Measurements from ENCODE around the gene SLC22A23. TPM values are rescaled to one million over a fixed set of nuclear protein-coding genes. Genes with fewer than 3 reads are reported as not detected.

Gene SLC22A23
- total and polyA plus RNA-seq, 2 donors = 7.0 to 16.4 TPM

DNA sequence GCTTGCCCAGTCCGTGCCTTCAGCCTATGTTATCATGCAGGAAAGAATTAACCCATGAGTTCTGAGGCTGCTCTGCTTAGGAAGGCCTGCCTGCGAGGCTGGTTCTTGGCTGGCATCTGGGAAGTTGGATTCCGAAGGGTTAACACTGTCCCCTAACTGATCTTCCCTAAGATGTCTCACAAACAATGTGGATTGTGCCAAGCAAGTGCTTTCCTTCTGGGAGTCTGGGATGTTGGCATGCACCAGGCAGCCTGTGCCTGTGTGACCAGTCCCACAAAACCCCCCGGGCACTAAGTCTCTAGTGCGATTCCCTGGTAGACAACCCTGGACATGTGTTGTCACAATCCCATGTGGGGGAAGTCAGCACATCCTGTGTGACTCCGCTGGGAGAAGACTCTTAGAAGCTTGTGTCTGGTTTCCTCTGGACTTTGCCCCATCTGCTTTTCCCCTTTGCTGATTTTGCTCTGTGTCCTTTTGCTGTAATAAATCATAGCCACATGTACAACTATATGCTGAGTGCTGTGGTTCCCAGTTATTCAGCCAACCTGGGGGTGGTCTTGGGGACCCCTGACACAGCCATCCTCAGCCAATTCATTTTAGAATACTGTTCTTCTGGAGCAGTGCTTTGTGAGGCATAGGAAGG is 83.8 kb downstream of the SLC22A23 start:
- H3K4me3 ChIP-seq (ENCODE audit: low read length in 2 of 2) = no peak overlapping the region
- 91% methylated on average over 6 of the region's 6 CpGs for WGBS
- no peak overlapping the region for H3K27ac ChIP-seq (ENCODE audit: low read depth in 1 of 2, low read length in 1 of 2)
- H3K4me1 ChIP-seq (ENCODE audit: control insufficient read depth in 2 of 2, insufficient read depth in 2 of 2, low read length in 2 of 2) = peaks cover under 1 to 20% of the 10 kb centered on the region in 2 donors
- no peaks in the 10 kb centered on the region for H3K36me3 ChIP-seq (ENCODE audit: control insufficient read depth in 2 of 2, insufficient read depth in 2 of 2, low read length in 1 of 2)
- no peak for DNase-seq (ENCODE audit: low read depth in 6 of 9, low spot score in 9 of 9)
- H3K9me3 ChIP-seq (ENCODE audit: control insufficient read depth in 2 of 2, insufficient read depth in 1 of 2, low read length in 1 of 2) = peaks cover 0 to 2% of the 10 kb centered on the region in 2 donors
- peaks cover 0 to 3% of the 10 kb centered on the region in 2 donors for H3K27me3 ChIP-seq (ENCODE audit: control insufficient read depth in 2 of 2, insufficient read depth in 1 of 2, low read length in 1 of 2)

DNA sequence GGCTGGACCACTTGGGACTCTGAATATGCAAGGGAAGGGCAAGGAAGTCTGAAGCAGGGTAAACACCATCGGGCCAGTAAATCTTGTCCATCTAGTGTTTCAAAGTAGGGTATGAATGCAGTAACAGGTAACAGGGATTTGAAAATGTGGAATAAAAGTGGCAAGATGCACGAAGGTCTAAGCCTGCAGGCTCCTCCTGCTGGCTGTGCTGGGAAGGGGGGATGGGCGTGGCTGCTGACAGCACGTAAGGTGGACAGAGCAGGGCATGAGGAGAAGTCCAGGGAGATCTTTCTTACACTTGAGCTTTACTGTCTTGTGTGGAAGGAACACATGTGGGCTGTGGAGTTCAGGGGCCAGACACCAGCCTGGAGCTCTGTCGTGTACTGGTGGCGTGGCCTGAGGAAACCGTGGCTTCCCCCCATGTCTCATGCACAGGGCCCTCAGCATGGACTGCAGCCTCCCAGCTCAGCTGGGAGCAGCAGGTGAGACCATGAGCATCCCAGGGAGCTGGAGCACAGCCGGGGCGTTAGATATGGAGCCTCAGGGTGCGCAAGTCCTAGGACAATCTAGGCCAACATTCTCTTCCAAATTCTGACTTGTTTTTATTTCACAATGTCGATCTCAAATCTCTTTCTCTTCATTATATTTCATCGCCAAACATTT is 84.5 kb downstream of the SLC22A23 start:
- Histone ChIP-seq H3K9me3 (ENCODE audit: control insufficient read depth in 2 of 2, insufficient read depth in 1 of 2, low read length in 1 of 2) (peaks cover 0 to 2% of the 10 kb centered on the region in 2 donors), H3K36me3 (ENCODE audit: control insufficient read depth in 2 of 2, insufficient read depth in 2 of 2, low read length in 1 of 2) (no peaks in the 10 kb centered on the region), H3K4me3 (ENCODE audit: low read length in 2 of 2) (no peak overlapping the region), H3K27me3 (ENCODE audit: control insufficient read depth in 2 of 2, insufficient read depth in 1 of 2, low read length in 1 of 2) (no peaks in the 10 kb centered on the region), H3K27ac (ENCODE audit: low read depth in 1 of 2, low read length in 1 of 2) (no peak overlapping the region), H3K4me1 (ENCODE audit: control insufficient read depth in 2 of 2, insufficient read depth in 2 of 2, low read length in 2 of 2) (peaks cover 0 to 13% of the 10 kb centered on the region in 2 donors)
- DNase-seq (ENCODE audit: low read depth in 6 of 9, low spot score in 9 of 9) = no peak
- 96% methylated on average over 12 of the region's 12 CpGs for WGBS

DNA sequence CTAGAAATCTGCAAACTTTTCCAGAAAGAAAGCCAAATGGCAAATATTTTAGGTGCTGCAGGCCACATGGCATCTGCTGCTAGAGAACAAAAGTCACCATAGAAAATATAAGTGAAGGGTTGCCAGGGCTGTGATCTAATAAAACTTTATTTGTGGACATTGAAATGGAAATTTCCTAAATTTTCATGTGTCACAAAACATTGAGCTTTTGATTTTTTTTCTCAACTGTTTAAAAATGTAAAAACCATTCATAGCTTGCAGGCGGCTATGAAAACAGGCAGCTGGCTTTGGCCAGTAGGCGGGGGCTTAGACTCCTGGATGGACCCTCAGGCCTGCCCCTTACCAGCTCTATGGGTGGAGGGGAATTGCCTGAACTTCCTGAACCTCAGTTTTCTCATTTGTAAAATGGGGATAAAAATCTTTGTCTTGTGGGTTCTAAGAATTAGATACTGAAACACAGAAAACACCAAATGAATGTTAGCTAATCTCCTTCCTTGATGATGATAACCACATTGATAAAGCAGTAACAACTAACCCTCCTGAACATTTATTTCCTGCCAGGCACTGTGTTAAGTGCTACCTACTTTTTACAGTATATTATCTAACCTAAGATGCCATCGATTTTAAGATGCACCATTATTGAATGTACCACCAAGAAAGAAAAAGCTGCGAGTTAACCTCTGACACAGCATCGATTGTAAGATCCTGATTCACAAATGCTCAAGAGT is 85.5 kb downstream of the SLC22A23 start:
- DNase-seq (ENCODE audit: low read depth in 6 of 9, low spot score in 9 of 9) = no peak
- no peak overlapping the region for H3K27ac ChIP-seq (ENCODE audit: low read depth in 1 of 2, low read length in 1 of 2)
- H3K4me1 ChIP-seq (ENCODE audit: control insufficient read depth in 2 of 2, insufficient read depth in 2 of 2, low read length in 2 of 2) = peaks cover 0 to 11% of the 10 kb centered on the region in 2 donors

GRCh38 chr6:3370361-3371221 is 86.3 kb downstream of the SLC22A23 start:
- Histone ChIP-seq H3K27ac (ENCODE audit: low read depth in 1 of 2, low read length in 1 of 2) (no peak overlapping the region), H3K36me3 (ENCODE audit: control insufficient read depth in 2 of 2, insufficient read depth in 2 of 2, low read length in 1 of 2) (no peaks in the 10 kb centered on the region), H3K9me3 (ENCODE audit: control insufficient read depth in 2 of 2, insufficient read depth in 1 of 2, low read length in 1 of 2) (peaks cover 0 to 2% of the 10 kb centered on the region in 2 donors), H3K4me1 (ENCODE audit: control insufficient read depth in 2 of 2, insufficient read depth in 2 of 2, low read length in 2 of 2) (peaks cover 0 to 11% of the 10 kb centered on the region in 2 donors), H3K4me3 (ENCODE audit: low read length in 2 of 2) (no peak overlapping the region), H3K27me3 (ENCODE audit: control insufficient read depth in 2 of 2, insufficient read depth in 1 of 2, low read length in 1 of 2) (no peaks in the 10 kb centered on the region)
- peak in 1 of 9 donors; percentile 45 for DNase-seq (ENCODE audit: low read depth in 6 of 9, low spot score in 9 of 9)
- 65% methylated on average over 15 of the region's 15 CpGs for WGBS

More for the DNA sequence above, 85.5 kb downstream of the SLC22A23 start:
- H3K27me3 ChIP-seq (ENCODE audit: control insufficient read depth in 2 of 2, insufficient read depth in 1 of 2, low read length in 1 of 2) = no peaks in the 10 kb centered on the region
- no peaks in the 10 kb centered on the region for H3K36me3 ChIP-seq (ENCODE audit: control insufficient read depth in 2 of 2, insufficient read depth in 2 of 2, low read length in 1 of 2)
- H3K4me3 ChIP-seq (ENCODE audit: low read length in 2 of 2) = no peak overlapping the region
- H3K9me3 ChIP-seq (ENCODE audit: control insufficient read depth in 2 of 2, insufficient read depth in 1 of 2, low read length in 1 of 2) = peaks cover 0 to 2% of the 10 kb centered on the region in 2 donors
- 98% methylated on average over 5 of the region's 5 CpGs for whole genome bisulfite sequencing

DNA sequence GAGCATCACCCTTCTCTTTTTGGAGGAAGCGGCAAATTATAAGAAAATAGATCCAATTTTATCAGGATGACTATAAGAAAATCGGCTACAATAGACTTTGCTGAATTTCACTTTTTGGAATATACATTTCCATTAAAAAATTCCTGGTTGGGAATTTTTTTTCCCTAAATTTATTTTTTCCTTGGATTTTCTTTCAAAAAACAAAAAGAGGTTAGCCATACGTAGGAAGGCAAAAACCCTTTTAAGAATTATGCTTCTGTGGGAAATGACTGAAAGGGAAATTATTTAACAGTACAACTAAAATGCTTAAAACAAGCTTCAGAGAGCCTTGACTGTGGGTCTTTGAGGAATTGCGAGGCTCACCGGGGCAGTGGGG is 86.9 kb downstream of the SLC22A23 start:
- Histone ChIP-seq H3K9me3 (ENCODE audit: control insufficient read depth in 2 of 2, insufficient read depth in 1 of 2, low read length in 1 of 2) (peaks cover 0 to 2% of the 10 kb centered on the region in 2 donors), H3K36me3 (ENCODE audit: control insufficient read depth in 2 of 2, insufficient read depth in 2 of 2, low read length in 1 of 2) (no peaks in the 10 kb centered on the region), H3K27ac (ENCODE audit: low read depth in 1 of 2, low read length in 1 of 2) (no peak overlapping the region), H3K4me1 (ENCODE audit: control insufficient read depth in 2 of 2, insufficient read depth in 2 of 2, low read length in 2 of 2) (peaks cover 0 to 11% of the 10 kb centered on the region in 2 donors), H3K4me3 (ENCODE audit: low read length in 2 of 2) (no peak overlapping the region), H3K27me3 (ENCODE audit: control insufficient read depth in 2 of 2, insufficient read depth in 1 of 2, low read length in 1 of 2) (no peaks in the 10 kb centered on the region)
- 95% methylated on average over 5 of the region's 5 CpGs for WGBS
- no peak for DNase-seq (ENCODE audit: low read depth in 6 of 9, low spot score in 9 of 9)

DNA sequence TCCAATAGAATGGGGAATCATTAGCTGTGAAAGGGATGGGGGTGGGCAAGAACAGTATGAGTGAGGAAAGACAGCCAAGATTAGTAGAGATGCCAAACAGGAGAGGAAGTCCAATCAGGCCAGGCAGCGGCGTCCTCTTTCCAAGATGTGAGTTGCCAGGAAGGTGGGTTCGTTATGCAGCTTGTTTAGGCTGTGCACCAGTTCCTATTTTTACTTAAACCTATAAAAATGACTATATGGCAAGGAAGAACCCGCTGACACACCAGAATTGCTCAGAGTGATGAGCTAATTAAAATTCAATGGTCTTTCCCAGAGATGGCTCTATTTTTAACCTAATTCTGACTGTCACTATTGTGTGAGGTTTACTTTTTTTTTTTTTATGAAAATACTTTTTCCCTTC is 88.2 kb downstream of the SLC22A23 start:
- H3K4me1 ChIP-seq (ENCODE audit: control insufficient read depth in 2 of 2, insufficient read depth in 2 of 2, low read length in 2 of 2) = peaks cover 0 to 11% of the 10 kb centered on the region in 2 donors
- H3K27me3 ChIP-seq (ENCODE audit: control insufficient read depth in 2 of 2, insufficient read depth in 1 of 2, low read length in 1 of 2) = no peaks in the 10 kb centered on the region
- H3K4me3 ChIP-seq (ENCODE audit: low read length in 2 of 2) = no peak overlapping the region
- peaks cover 0 to 2% of the 10 kb centered on the region in 2 donors for H3K9me3 ChIP-seq (ENCODE audit: control insufficient read depth in 2 of 2, insufficient read depth in 1 of 2, low read length in 1 of 2)
- no peaks in the 10 kb centered on the region for H3K36me3 ChIP-seq (ENCODE audit: control insufficient read depth in 2 of 2, insufficient read depth in 2 of 2, low read length in 1 of 2)
- H3K27ac ChIP-seq (ENCODE audit: low read depth in 1 of 2, low read length in 1 of 2) = no peak overlapping the region
- no peak for DNase-seq (ENCODE audit: low read depth in 6 of 9, low spot score in 9 of 9)
- 57% methylated on average over 4 of the region's 4 CpGs for WGBS

DNA sequence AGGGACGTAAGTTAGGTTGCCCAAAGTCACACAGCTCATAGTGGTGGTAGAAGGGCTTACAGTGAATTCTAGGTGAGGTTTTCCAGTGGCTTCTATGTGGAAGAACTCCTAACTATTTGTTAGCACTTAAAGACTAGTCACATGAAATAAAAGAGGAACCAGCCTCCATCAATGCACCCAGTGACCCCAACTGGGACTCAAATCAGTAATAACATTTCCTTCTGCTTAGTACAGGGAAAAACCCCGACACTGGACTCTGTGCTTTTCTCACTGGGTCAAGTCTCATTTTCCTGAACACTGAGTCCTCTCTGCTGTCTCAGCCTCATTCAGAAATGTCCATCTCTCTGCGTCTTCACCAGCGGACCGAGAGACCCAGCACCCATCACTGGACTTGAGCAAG is 89.2 kb downstream of the SLC22A23 start:
- Histone ChIP-seq H3K4me3 (ENCODE audit: low read length in 2 of 2) (no peak overlapping the region), H3K27ac (ENCODE audit: low read depth in 1 of 2, low read length in 1 of 2) (no peak overlapping the region), H3K27me3 (ENCODE audit: control insufficient read depth in 2 of 2, insufficient read depth in 1 of 2, low read length in 1 of 2) (no peaks in the 10 kb centered on the region), H3K36me3 (ENCODE audit: control insufficient read depth in 2 of 2, insufficient read depth in 2 of 2, low read length in 1 of 2) (no peaks in the 10 kb centered on the region), H3K4me1 (ENCODE audit: control insufficient read depth in 2 of 2, insufficient read depth in 2 of 2, low read length in 2 of 2) (peaks cover 0 to 11% of the 10 kb centered on the region in 2 donors), H3K9me3 (ENCODE audit: control insufficient read depth in 2 of 2, insufficient read depth in 1 of 2, low read length in 1 of 2) (peaks cover 0 to 2% of the 10 kb centered on the region in 2 donors)
- no peak for DNase-seq (ENCODE audit: low read depth in 6 of 9, low spot score in 9 of 9)
- WGBS = 81% methylated on average over 5 of the region's 5 CpGs

DNA sequence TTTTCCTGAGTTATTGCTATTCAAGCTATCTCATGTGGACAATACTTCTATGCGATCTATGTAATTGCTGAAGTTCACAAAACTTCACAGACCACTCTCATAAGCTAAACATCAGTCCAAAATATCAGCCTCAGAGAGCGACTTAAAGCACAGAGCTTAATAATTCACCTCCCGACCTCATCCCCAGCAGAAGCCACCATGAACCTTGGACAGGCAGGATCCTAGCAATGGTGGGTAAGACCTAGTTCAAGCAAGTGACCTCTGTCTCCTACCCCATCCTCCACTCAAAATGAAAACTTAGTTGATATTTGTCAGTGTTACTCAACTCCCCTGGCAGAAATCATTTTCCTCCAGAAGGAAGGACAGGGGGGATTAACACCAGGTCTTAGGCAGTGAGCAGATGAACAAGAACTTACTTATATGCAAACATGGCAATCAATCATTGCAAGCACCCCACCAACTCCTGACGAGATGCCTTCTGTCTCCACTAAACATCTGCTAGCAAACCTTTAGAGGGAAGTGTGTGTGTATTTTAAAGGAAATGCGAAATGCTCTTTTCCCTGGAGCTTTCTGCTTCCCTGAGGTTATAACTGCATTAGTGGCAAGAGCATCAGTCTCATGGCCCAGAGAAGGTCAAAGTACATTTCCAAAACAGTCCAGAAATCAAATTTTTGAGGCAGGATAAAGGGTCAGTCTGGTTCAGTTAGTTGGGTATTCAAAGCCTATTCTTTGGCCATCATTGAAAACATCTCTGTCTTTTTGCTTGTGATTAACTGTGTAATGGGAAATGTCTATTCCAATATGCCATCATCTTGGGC is 90.0 kb downstream of the SLC22A23 start:
- Histone ChIP-seq H3K4me3 (ENCODE audit: low read length in 2 of 2) (no peak overlapping the region), H3K4me1 (ENCODE audit: control insufficient read depth in 2 of 2, insufficient read depth in 2 of 2, low read length in 2 of 2) (peaks cover 0 to 11% of the 10 kb centered on the region in 2 donors), H3K27ac (ENCODE audit: low read depth in 1 of 2, low read length in 1 of 2) (no peak overlapping the region), H3K9me3 (ENCODE audit: control insufficient read depth in 2 of 2, insufficient read depth in 1 of 2, low read length in 1 of 2) (peaks cover 0 to 2% of the 10 kb centered on the region in 2 donors), H3K36me3 (ENCODE audit: control insufficient read depth in 2 of 2, insufficient read depth in 2 of 2, low read length in 1 of 2) (no peaks in the 10 kb centered on the region), H3K27me3 (ENCODE audit: control insufficient read depth in 2 of 2, insufficient read depth in 1 of 2, low read length in 1 of 2) (no peaks in the 10 kb centered on the region)
- no peak for DNase-seq (ENCODE audit: low read depth in 6 of 9, low spot score in 9 of 9)
- WGBS = 96% methylated on average over 5 of the region's 5 CpGs

Data from thymus (tissue), 11 donors.